Fibroblast of mammary gland (primary cell): ENCODE data around the gene ADCY9.

Experiments
- DNase-seq: peaks from one replicate; pipeline ENCODE4 v3.0.0-alpha.2; 2010; ENCODE audit warnings: low read depth
- H3K4me3 ChIP-seq: 2 replicates; pipeline ENCODE4 v1.5.1; 2011; ENCODE audit warnings: low read depth, mild to moderate bottlenecking, low read length, moderate library complexity; ENCODE audit not compliant: control insufficient read depth
- TF ChIP-seq, protein P1 (sequence below): conservative IDR thresholded peaks from 2 replicates; pipeline ENCODE4 v1.5.1; 2011; ENCODE audit warnings: low read depth, low read length, inconsistent platforms; ENCODE audit not compliant: control insufficient read depth, insufficient read depth

Gene ADCY9

DNA sequence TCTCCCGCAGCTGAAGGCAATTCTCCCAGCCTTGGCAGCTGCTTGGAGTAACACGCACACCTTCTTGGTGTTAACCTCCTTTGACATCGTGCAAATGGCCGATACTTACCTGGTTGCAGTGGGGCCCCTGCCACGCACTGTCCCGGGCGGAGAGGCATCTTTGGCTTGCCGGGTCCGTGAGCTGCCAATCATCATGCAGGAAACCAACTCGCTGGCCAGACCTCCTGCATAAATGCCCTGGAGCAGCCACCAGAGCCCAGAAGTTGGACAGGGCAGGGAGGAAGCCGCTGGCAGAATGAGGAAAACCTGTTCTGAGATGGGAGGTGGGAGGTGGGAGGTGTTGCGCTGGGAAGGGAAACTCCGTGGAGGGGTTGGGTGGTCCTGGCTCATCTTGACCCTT lies 194.0 kb downstream of the ADCY9 start:
- no peak overlapping the region for H3K4me3 ChIP-seq
- DNase-seq: no peak
- TF ChIP-seq, protein P1, sequence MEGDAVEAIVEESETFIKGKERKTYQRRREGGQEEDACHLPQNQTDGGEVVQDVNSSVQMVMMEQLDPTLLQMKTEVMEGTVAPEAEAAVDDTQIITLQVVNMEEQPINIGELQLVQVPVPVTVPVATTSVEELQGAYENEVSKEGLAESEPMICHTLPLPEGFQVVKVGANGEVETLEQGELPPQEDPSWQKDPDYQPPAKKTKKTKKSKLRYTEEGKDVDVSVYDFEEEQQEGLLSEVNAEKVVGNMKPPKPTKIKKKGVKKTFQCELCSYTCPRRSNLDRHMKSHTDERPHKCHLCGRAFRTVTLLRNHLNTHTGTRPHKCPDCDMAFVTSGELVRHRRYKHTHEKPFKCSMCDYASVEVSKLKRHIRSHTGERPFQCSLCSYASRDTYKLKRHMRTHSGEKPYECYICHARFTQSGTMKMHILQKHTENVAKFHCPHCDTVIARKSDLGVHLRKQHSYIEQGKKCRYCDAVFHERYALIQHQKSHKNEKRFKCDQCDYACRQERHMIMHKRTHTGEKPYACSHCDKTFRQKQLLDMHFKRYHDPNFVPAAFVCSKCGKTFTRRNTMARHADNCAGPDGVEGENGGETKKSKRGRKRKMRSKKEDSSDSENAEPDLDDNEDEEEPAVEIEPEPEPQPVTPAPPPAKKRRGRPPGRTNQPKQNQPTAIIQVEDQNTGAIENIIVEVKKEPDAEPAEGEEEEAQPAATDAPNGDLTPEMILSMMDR: no peak

GRCh38 chr16:3920206-3920605 lies 196.0 kb downstream of the ADCY9 start:
- TF ChIP-seq, protein P1: no peak
- no peak overlapping the region for H3K4me3 ChIP-seq
- DNase-seq: no peak

DNA sequence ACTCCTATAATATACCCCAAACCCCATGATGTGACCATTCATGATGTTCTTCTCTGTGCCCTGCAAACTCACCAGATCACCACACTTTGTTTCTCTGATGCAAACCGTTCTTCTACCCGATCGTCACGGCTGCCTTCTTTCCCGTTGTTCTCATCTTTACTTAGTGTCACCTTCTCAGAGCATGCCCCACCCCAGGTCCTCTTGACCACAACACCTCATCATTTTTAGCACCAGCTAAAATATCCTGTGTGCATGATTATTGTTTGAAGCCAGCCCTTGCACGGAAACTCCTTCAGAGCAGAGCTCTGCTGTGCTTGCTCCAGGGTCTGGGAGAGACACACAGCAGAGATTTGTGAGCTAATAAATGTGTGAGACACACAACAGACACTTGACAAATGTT lies 196.8 kb downstream of the ADCY9 start:
- DNase-seq: no peak
- H3K4me3 ChIP-seq: no peak overlapping the region
- TF ChIP-seq, protein P1: no peak

GRCh38 chr16:3915426-3916260 lies 200.6 kb downstream of the ADCY9 start:
- TF ChIP-seq, protein P1: no peak
- no peak for DNase-seq
- no peak overlapping the region for H3K4me3 ChIP-seq

GRCh38 chr16:3912897-3913296 lies 203.3 kb downstream of the ADCY9 start:
- TF ChIP-seq, protein P1: no peak

More at GRCh38 chr16:3912897-3913296, 203.3 kb downstream of the ADCY9 start:
- no peak overlapping the region for H3K4me3 ChIP-seq
- DNase-seq: no peak
